Measurements from ENCODE around the gene NPTN.

Gene NPTN

GRCh38 chr15:73631915-73632669 is 1.1 kb downstream of the NPTN start:
- DNase-seq: peak; percentile 65

- DNase-seq: peak; percentile 10
These were observed 2.2 kb downstream of the NPTN start for GRCh38 chr15:73630921-73631362.

GRCh38 chr15:73629798-73630429 is 3.3 kb downstream of the NPTN start:
- DNase-seq: peak; percentile 94

GRCh38 chr15:73628976-73629797 is 4.0 kb downstream of the NPTN start:
- DNase-seq: peak; percentile 52

- no peak for DNase-seq
These were observed 5.1 kb downstream of the NPTN start for GRCh38 chr15:73628102-73628501.

- no peak for DNase-seq
These were observed 7.1 kb downstream of the NPTN start for GRCh38 chr15:73626072-73626471.

- DNase-seq: no peak
These were observed 8.7 kb downstream of the NPTN start for GRCh38 chr15:73624530-73624929.

GRCh38 chr15:73621286-73621826 is 11.8 kb downstream of the NPTN start:
- no peak for DNase-seq

GRCh38 chr15:73620078-73620477 is 13.1 kb downstream of the NPTN start:
- DNase-seq: peak; percentile 67

GRCh38 chr15:73617913-73618312 is 15.3 kb downstream of the NPTN start:
- DNase-seq: no peak

- DNase-seq: peak; percentile 23
These were observed 15.8 kb downstream of the NPTN start for GRCh38 chr15:73617301-73617831.

GRCh38 chr15:73608941-73609340 is 24.2 kb downstream of the NPTN start:
- DNase-seq: peak; percentile 85

- DNase-seq: no peak
These were observed 24.7 kb downstream of the NPTN start for GRCh38 chr15:73608475-73608874.

- DNase-seq: no peak
These were observed 25.3 kb downstream of the NPTN start for GRCh38 chr15:73607843-73608242.

- no peak for DNase-seq
These were observed 25.8 kb downstream of the NPTN start for GRCh38 chr15:73607405-73607804.

- no peak for DNase-seq
These were observed 27.3 kb downstream of the NPTN start for GRCh38 chr15:73605759-73606436.

GRCh38 chr15:73604477-73604876 is 28.7 kb downstream of the NPTN start:
- DNase-seq: no peak

- DNase-seq: peak; percentile 13
These were observed 30.2 kb downstream of the NPTN start for GRCh38 chr15:73602992-73603391.

GRCh38 chr15:73602446-73602843 is 30.7 kb downstream of the NPTN start:
- no peak for DNase-seq

GRCh38 chr15:73601451-73602445 is 31.4 kb downstream of the NPTN start:
- peak; percentile 77 for DNase-seq

All from NCI-H82 (cell line).